D341Med (cell line): ENCODE data around the gene CAPN13.

ENCODE experiments used
- DNase-seq: peaks from one replicate; pipeline ENCODE4 v3.0.0; 2012; ENCODE audit warnings: low spot score

CAPN13 gene

GRCh38 chr2:30786923-30787685, 20.1 kb downstream of the CAPN13 start:
- DNase-seq: no peak

- DNase-seq: no peak
Observed at GRCh38 chr2:30784682-30785081, 22.6 kb downstream of the CAPN13 start.

DNA sequence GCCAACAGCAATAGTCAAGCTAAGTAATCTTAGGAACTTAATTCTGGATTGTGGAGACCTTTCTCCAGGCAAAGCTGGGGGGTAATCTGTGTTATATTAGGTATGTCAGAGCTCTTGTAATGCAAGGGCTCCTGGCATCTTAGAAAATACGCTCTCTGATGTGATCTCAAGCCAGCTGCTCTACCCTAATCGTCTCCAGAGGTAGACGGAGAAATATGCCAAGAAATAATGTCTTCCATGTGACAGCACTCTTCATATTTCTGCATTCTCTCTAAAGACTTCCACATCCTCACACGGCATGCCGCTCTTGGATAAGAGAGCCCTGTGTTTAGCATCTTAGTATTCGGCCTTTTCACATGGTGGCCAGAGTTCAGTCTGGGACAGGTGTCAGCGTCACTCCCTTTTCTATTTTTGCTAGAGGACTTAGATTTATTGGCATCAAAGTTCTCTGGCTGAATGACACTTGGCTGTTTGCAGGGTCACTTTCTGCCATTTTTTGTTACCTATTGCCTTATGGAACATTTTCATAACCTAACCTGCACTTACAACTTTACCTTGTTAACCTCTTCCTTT, 25.2 kb downstream of the CAPN13 start:
- DNase-seq: no peak

DNA sequence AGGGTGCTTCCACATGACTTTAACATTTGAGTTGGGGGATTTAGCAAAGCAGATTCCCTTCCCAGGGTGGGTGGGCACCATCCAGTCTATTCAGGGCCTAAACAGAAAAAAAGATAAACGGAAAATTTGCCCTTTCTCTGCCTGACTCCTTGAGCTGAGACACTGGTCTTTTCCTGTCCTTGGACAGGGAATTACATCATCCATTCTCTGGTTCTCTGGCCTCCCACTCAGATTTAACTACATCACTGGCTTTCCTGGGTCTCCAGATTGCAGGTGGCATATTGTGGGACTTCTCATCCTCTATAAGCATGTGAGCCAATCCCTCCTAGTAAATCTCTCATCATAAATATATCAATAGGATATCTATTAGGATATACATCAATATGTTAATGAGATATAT, 25.8 kb downstream of the CAPN13 start:
- no peak for DNase-seq

- DNase-seq: no peak
Observed at GRCh38 chr2:30780776-30781330, 26.4 kb downstream of the CAPN13 start.

DNA sequence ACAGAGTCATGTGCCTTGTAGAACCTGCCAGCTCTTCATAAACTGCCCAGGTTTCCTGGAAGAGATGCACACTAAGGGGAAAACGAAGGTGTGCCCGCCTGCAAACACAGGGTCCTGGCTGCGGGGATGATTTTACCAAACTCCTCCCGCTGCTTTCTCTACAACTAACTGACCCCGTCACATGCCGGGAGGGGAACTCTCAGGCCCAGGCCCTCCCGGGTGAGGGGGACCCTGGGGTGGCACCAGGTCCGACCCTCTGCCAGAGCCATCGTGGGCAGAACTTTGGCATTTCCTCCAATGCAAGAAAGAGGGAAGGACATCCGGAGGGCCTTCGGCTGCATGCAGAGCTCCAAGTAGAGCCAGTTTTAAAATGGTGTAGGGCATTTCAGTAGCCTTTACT, 28.6 kb downstream of the CAPN13 start:
- DNase-seq: no peak

DNA sequence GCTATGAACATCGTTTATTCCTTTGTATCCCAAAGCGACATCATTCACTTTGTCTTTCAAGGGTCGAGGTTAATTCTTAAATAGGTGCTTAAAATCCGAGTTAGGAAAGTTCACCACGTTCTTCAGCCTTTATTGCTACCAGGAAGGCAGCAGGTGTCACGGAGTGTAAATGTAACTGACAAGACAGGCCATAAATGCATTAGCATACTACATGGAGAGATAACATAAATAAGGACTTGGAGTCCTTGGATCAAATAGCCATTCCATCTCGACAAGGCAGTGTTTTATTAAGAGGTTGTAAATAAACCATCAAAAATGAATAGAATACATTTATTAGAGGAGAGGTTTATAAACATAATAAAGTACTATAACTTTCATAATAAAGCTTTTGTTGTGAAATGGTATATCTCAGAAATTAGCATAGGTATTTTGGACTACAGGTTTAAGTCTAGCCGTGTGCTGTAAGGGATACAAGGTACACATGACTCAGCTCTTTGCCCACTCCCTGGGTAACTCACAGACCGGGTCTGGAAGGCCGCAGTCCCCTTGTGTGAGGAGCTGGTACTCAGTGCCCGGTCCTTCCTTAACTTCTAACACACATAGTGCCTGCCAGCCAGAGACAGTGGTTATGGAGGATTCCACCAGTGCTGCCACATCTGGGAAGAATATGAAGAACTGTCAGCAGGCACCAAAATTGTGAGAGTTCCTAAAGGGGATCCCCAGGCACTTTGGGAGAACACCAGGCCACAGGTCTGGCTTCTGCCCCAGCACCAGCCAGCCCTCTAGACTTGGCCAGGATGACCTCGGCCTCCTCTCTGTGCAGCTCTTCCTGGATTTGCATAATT, 29.4 kb downstream of the CAPN13 start:
- no peak for DNase-seq

DNA sequence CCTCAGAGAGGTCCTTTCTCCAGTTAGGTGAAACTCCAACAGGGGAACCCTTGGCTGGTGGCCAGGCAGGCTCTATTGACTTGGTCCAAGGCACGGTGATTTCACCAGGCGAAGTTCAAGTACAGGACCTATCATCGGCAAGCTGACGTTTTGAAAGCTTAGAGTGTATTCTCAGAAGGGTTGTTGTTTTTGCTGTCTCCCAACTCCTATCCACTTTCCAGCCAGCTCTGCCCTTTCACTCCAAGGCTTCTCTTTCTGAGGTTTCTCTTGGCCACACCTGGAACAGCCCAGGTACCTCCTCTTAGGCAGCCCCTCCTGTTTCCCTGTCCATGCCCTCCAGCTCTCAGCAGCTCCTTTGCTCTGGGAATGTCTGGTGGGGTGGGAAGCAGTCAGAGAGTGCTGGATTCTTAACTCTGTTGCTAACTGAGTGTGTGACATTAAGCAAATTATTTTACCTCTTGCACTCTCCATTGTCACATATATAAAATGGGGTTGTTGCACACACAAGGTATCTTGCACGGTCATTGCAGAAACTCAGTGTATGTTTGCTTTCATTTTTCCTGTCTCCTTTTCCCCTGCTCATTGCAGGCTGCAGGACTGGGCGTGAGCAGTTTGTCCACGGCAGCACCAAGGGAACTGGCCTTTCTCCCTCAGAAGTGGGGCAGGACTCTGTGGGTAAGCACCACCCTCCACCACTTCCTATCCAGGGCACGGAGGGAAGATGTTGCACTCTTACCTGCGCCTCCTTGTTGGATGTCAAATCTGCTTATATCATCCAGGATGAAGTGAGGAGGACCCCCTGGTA, 30.2 kb downstream of the CAPN13 start:
- no peak for DNase-seq

- DNase-seq: no peak
Observed at GRCh38 chr2:30775833-30776232, 31.4 kb downstream of the CAPN13 start.

DNA sequence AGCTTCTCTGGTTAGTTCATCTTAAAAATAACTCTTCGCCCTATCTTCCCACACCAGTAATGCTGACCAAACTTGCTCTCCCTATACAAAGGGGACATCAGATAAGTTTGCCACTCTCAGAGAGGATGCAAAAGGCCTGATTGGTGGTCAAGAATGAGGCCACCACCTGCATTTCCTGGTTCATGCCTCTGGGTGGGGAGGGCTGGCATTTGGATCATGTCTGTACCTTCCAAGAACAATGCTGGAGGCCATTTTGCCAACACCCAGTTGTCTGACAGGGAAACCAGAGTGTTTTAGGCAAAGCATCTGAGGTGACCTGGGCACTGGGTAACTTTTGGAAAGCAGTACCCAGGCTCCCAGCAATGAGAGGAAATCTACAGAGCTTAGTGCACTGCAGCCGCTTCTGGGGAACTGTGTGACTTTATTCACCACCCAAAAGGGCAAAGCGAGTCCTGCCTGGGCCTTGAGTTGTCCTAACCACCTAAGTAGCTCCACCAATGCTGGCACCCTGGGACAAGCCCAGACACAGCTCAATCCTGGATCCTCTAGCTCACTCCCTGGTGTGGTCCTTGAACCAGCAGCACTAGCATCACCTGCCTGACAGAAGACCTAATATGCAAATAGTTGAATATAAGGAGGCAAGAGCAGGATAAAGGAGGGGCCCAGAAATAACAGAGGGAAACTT, 35.1 kb downstream of the CAPN13 start:
- DNase-seq: no peak

GRCh38 chr2:30770816-30771576, 36.2 kb downstream of the CAPN13 start:
- no peak for DNase-seq

DNA sequence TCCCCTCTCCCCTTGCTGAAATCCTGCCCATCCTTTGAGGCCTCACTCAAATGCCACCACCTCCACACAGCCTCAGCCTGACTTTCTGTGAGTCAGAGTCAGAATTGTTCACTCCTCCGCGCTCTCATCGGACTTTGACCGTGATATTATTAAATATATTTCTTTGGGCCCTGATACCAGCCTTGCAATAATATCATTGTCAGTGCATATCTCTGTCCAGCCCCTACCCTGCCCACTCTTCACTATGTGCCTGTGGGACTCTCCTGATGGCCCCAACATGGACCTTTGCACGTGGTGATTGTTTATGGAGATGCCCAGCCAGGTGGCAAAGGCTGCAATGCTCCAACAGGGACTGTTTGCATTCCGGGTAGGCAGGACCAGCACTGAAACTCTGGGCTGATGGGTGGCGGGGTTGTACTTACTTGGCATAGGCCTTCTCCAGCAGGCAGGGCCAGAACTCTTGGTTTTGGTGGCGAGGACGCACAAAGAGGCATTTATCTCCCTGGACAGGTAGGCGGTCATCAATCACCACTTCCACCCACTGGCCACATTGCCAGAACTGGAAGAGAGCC, 37.3 kb downstream of the CAPN13 start:
- DNase-seq: no peak

- DNase-seq: no peak
Observed at GRCh38 chr2:30769481-30769780, 37.8 kb downstream of the CAPN13 start.

DNA sequence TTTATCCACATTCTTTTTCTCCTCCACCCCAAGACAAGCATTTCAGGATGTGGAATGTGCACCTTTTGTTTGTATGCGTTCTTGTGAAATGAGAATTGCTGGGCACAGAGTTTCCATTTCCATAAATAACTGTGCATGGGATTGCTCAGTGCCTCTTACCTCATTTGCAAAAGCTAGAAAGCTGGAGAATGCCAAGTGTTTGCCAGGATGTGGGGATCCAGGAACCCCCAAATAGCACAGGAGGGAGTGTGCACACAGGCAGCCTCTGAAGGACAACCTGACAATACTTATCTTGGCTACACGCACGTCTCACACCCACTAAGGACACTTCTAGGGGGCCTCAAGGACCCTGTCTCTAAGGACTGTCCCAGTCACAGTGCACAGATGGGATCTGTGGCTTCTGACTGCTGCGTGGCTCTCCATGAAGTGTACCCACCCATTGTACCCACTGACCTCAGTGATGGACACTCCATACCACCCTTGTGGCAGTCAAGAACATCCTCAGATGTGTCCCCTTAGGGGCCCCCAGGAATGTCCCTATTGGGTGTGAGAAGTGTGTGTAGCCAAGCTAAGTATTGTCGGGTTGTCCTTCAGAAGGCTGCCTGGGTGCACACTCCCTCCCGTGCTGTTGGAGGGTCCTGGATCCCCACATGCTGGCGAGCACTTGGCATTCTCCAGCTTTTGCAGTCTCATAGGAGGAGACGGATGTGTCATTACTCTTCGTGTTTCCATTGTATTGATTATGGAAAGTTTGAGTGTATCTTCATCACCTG, 38.4 kb downstream of the CAPN13 start:
- no peak for DNase-seq

GRCh38 chr2:30768036-30768686, 39.1 kb downstream of the CAPN13 start:
- DNase-seq: no peak

GRCh38 chr2:30766666-30767065, 40.6 kb downstream of the CAPN13 start:
- no peak for DNase-seq

DNA sequence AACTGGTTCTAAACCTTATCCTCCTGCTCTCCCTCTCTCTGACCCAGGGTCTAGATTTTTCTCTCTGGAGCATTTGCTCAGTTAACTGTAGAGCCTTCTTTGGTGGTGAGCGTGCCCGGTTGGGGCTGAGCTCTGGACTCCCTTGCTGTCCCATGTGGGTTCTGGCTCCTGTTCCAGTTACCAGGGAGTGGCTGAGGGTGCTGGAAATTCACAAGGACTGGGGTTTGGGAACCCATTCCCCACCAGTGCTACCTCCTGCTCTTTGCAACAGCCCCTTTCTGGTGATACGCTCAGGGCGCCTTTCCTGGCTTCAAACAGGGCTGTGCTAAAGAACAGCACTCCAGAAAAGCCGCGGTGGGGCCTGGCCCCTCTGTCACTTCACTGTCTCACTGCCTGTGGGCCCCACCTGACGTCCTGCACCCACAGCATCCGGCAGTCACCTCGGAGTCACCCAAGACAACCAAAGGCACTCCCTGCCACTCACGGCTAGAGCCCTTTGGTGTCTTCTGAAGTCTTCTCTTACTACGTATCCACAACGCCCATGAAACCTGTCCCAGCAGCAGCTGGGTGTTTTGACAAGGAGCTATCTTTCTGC, 41.3 kb downstream of the CAPN13 start:
- DNase-seq: no peak

DNA sequence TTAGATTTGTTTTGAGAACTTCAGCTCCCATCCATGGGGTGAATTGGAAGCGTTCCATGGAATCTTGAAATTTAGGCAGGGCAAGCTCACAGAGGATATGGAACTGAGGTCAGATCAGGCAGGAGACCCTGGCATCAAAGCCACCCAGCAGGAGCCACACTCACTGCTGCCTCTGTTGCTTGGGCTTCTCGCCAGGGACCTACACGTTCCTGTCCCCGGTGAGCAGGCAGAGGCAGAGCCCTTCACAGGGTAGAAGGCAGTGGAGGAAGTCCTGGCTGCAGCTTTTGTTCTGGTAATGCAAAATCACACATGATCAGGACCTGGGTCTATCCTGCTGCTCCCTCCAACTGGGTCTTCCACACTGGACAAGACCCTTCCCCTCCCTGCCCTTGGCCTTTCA, 42.1 kb downstream of the CAPN13 start:
- DNase-seq: no peak
